ENCODE results near the gene GABRB2. TPM values are rescaled to one million over a fixed set of nuclear protein-coding genes. Genes with fewer than 3 reads are reported as not detected.

The GABRB2 gene
- total and polyA plus RNA-seq, 2 of the 13 experiments (the other 11 are each of a cell fraction or from before 2014, with no cell fraction given), result 0.01 TPM; not detected in 1

- TF ChIP-seq ZNF512 (CRISPR knock-in tag; IDR thresholded peaks at IDR 0.05) (no peak), DBP (CRISPR knock-in tag; IDR thresholded peaks at IDR 0.05; ENCODE audit: not compliant biosample characterization) (no peak), DZIP1 (CRISPR knock-in tag; IDR thresholded peaks at IDR 0.05) (no peak)
Measured at GRCh38 chr5:161301586-161301985, 244.9 kb downstream of the GABRB2 start (continued).

GRCh38 chr5:161299053-161299452 is 247.5 kb downstream of the GABRB2 start:
- ChIA-PET POLR2A (no interaction called here), CTCF (ENCODE audit: low intra/inter-chr PET ratio, low total read pairs) (no interaction called here)
- no TSS peak for BruUV-seq (replicated peaks)
- Histone ChIP-seq H3K27me3 (ENCODE audit: control insufficient read depth in 1 of 2, insufficient read depth in 2 of 2, low read length in 2 of 2) (no peaks in the 10 kb centered on the region), H3K79me2 (ENCODE audit: insufficient read depth, low read length) (no peaks in the 10 kb centered on the region), H3K27ac (ENCODE audit: extremely low read length, insufficient read depth, low read length) (no peak overlapping the region), H4K20me1 (ENCODE audit: insufficient read depth, low read length) (no peaks in the 10 kb centered on the region), H3K9ac (ENCODE audit: insufficient read depth, low read depth, low read length) (no peak overlapping the region), H3K36me3 (replicated peaks in 1 of 2; ENCODE audit: control insufficient read depth in 1 of 2, insufficient read depth in 2 of 2, low read length in 2 of 2) (no peaks in the 10 kb centered on the region), H2AFZ (ENCODE audit: low read length) (no peak overlapping the region), H3K4me3 (replicated peaks in 1 of 3; ENCODE audit: insufficient read depth in 1 of 3, low read depth in 2 of 3, low read length in 3 of 3) (no peak overlapping the region), H3K9me3 (ENCODE audit: low read length) (no peaks in the 10 kb centered on the region), H3K4me1 (ENCODE audit: insufficient read depth, low read length) (no peaks in the 10 kb centered on the region), H3K4me2 (ENCODE audit: low read depth, low read length) (no peak overlapping the region)
- no peak for FAIRE-seq
- WGBS (ENCODE audit: low lambda C conversion rate), result 0% methylated on average over 1 of the region's 3 CpGs
- no peak for ATAC-seq
- DNase-seq (ENCODE audit: low spot score), result no peak
- in situ Hi-C loops (cut with HindIII; ENCODE audit: extremely low pct_ligation_motif_present, low pct_unique_long_range_greater_than_20kb) (no loop called here), intact Hi-C loops (cut with micrococcal nuclease; ENCODE audit: unreplicated experiment) (no loop called here)
- TF ChIP-seq POLR2A (IDR thresholded peaks at IDR 0.05; ENCODE audit: insufficient read depth in 1 of 2, low read depth in 2 of 2, low read length in 2 of 2), result no peak
- no peak for TF ChIP-seq ETV6 (CRISPR knock-in tag; conservative IDR thresholded peaks at IDR 0.05)
- TF ChIP-seq MAFG (CRISPR knock-in tag; IDR thresholded peaks at IDR 0.05), result no peak
- no peak for TF ChIP-seq FOXA1 (IDR thresholded peaks at IDR 0.05)
- TF ChIP-seq FOXA1 (CRISPR knock-in tag; IDR thresholded peaks at IDR 0.05), result no peak
- TF ChIP-seq ATRX (CRISPR knock-in tag; IDR thresholded peaks at IDR 0.05; ENCODE audit: borderline replicate concordance), result no peak
- TF ChIP-seq ZNF564 (CRISPR knock-in tag; IDR thresholded peaks at IDR 0.05), result no peak
- TF ChIP-seq JDP2 (CRISPR knock-in tag; IDR thresholded peaks at IDR 0.05; ENCODE audit: borderline replicate concordance), result no peak
- TF ChIP-seq MAFK (conservative IDR thresholded peaks at IDR 0.05 in 1 of 2, IDR thresholded peaks at IDR 0.05 in 1 of 2; ENCODE audit: low read length in 2 of 2), result no peak
- no peak for TF ChIP-seq ZNF441 (CRISPR knock-in tag; IDR thresholded peaks at IDR 0.05; ENCODE audit: borderline replicate concordance)
- no peak for TF ChIP-seq GATAD1 (CRISPR knock-in tag; IDR thresholded peaks at IDR 0.05)
- no peak for TF ChIP-seq PREB (CRISPR knock-in tag; IDR thresholded peaks at IDR 0.05)
- TF ChIP-seq KLF15 (CRISPR knock-in tag; IDR thresholded peaks at IDR 0.05; ENCODE audit: borderline replicate concordance), result no peak
- no peak for TF ChIP-seq PRMT3 (CRISPR knock-in tag; IDR thresholded peaks at IDR 0.05; ENCODE audit: borderline replicate concordance, low read depth)
